Measurements from ENCODE around the gene MPI. TPM values are rescaled to one million over a fixed set of nuclear protein-coding genes. Genes with fewer than 3 reads are reported as not detected.

The MPI gene
- total RNA-seq, 1 donor from 2014 or later: 43.3 TPM

DNA sequence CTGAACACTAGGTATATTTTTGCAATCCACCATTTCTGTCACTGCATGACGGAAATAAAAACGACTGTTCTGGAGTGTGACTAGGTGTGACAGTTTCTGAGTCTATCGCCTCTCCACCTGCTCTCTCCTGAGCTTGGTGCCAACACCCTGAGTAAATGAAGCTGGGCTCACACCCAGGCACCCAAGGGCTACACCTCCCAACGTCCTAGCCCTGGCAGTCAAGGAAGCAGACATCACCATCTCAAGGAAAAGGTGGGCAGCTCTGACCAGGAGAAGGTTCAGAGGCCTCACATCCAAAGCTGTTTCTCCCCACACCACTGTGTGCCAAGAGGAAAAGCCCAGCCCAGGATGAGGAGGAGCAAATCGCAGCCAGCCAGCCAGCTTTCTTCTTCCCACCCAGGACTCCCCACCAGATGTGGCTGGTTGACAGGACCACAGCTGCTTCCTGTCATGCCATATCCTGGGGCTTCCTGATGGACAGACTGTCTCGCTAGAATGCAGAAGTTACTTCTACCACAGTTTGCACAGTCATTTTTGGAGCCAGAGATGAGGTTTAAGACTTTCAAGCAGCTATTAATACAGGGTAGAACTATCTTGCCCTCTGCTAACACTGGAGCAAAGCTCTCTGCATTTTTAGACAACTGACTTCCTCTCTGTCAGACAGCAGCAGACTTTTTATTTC is 20.0 kb upstream of the MPI start:
- H3K4me3 Mint-ChIP-seq: peak overlapping the region; percentile 55
- H3K4me1 Mint-ChIP-seq: peaks cover 40% of the 10 kb centered on the region
- H3K27ac Mint-ChIP-seq: peak overlapping the region; percentile 66
- peaks cover 16% of the 10 kb centered on the region for H3K36me3 Mint-ChIP-seq
- H3K27me3 Mint-ChIP-seq (ENCODE audit: low read depth): no peaks in the 10 kb centered on the region
- no peak for DNase-seq (ENCODE audit: low spot score in 2 of 2, unreplicated experiment in 2 of 2)
- TF ChIP-seq, protein P1, sequence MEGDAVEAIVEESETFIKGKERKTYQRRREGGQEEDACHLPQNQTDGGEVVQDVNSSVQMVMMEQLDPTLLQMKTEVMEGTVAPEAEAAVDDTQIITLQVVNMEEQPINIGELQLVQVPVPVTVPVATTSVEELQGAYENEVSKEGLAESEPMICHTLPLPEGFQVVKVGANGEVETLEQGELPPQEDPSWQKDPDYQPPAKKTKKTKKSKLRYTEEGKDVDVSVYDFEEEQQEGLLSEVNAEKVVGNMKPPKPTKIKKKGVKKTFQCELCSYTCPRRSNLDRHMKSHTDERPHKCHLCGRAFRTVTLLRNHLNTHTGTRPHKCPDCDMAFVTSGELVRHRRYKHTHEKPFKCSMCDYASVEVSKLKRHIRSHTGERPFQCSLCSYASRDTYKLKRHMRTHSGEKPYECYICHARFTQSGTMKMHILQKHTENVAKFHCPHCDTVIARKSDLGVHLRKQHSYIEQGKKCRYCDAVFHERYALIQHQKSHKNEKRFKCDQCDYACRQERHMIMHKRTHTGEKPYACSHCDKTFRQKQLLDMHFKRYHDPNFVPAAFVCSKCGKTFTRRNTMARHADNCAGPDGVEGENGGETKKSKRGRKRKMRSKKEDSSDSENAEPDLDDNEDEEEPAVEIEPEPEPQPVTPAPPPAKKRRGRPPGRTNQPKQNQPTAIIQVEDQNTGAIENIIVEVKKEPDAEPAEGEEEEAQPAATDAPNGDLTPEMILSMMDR (IDR thresholded peaks at IDR 0.05; ENCODE audit: unreplicated experiment): no peak
- peaks cover 4% of the 10 kb centered on the region for H3K9me3 Mint-ChIP-seq

GRCh38 chr15:74870436-74871215 is 19.2 kb upstream of the MPI start:
- peak overlapping the region; percentile 66 for H3K27ac Mint-ChIP-seq
- peaks cover 14% of the 10 kb centered on the region for H3K36me3 Mint-ChIP-seq
- DNase-seq (ENCODE audit: low spot score in 2 of 2, unreplicated experiment in 2 of 2): no peak
- H3K4me3 Mint-ChIP-seq: peak overlapping the region; percentile 55
- H3K9me3 Mint-ChIP-seq: peaks cover 8% of the 10 kb centered on the region
- TF ChIP-seq, protein P1 (IDR thresholded peaks at IDR 0.05; ENCODE audit: unreplicated experiment): no peak
- H3K27me3 Mint-ChIP-seq (ENCODE audit: low read depth): no peaks in the 10 kb centered on the region
- peaks cover 38% of the 10 kb centered on the region for H3K4me1 Mint-ChIP-seq

DNA sequence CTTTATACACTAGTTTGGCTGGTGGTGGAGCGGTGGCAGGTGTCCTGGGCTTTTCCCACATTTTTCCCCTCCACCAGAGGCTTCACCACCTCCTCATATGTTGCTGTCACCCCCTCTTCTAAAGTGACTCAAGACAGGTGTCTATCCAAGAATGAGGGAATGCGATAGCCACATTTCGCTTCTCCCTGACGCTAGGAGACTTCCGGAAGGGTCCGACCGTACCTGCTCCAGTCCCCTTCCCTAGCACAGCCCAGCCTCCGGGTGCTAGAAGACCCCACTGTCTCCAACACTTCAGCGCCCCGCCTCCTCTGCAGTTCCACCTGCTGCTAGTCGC is 17.2 kb upstream of the MPI start:
- peaks cover 30% of the 10 kb centered on the region for H3K4me1 Mint-ChIP-seq
- H3K4me3 Mint-ChIP-seq: peak overlapping the region; percentile 88
- peaks cover 7% of the 10 kb centered on the region for H3K36me3 Mint-ChIP-seq
- H3K27ac Mint-ChIP-seq: peak overlapping the region; percentile 98
- DNase-seq (ENCODE audit: low spot score in 2 of 2, unreplicated experiment in 2 of 2): no peak
- H3K27me3 Mint-ChIP-seq (ENCODE audit: low read depth): peaks cover 2% of the 10 kb centered on the region
- TF ChIP-seq, protein P1 (IDR thresholded peaks at IDR 0.05; ENCODE audit: unreplicated experiment): no peak
- peaks cover 8% of the 10 kb centered on the region for H3K9me3 Mint-ChIP-seq

DNA sequence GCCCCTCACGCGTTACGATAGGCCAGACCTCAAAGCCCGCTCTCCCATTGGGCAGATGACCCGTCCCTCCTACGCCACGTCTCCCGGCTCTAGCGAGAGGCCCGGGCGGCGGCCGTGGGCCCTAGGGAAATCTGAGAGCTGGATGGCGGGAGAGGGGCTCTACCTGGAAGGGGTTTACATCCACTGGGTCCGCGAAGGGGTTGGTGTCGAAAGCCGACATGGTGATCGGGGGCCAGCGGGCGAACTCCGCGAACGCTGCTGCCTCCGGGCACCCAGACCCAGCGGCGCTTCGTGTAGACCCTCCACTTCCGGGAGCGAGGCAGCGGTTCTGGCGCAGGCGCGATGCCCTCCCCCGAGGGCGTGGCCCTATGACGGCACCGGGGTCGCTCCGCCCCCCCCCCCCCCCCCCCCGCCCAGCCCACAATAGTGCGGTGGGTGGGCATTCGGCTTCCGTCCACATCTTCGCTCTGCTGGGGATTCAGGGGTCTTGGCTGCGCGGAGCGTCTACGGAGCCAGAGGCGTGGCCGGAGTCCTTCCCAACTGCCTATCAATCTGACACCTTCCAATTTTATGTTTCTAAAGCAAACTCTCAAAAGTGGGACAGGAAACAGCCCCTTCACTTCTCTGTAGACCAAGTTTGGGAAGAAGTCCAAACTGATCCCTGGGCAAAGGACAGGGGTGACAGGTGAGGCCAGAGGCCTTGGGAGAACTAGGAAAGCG is 16.6 kb upstream of the MPI start, which contains the start of gene SCAMP2:
Gene SCAMP2 (minus strand): TSS at position 330 of the 720 bp plus-strand sequence. CDS start 110 bp downstream, at position 220.
- TF ChIP-seq, protein P1 (IDR thresholded peaks at IDR 0.05; ENCODE audit: unreplicated experiment): no peak
- Mint-ChIP-seq H3K4me3 (peak within 1 kb of the TSS; percentile 88), H3K36me3 (peaks cover 2% of the 10 kb centered on the region), H3K27ac (peak within 1 kb of the TSS; percentile 98), H3K9me3 (peaks cover 4% of the 10 kb centered on the region), H3K4me1 (peaks cover 30% of the 10 kb centered on the region), H3K27me3 (ENCODE audit: low read depth) (peaks cover 2% of the 10 kb centered on the region)
- peak; percentile 90 to 93 for DNase-seq (ENCODE audit: low spot score in 2 of 2, unreplicated experiment in 2 of 2)

DNA sequence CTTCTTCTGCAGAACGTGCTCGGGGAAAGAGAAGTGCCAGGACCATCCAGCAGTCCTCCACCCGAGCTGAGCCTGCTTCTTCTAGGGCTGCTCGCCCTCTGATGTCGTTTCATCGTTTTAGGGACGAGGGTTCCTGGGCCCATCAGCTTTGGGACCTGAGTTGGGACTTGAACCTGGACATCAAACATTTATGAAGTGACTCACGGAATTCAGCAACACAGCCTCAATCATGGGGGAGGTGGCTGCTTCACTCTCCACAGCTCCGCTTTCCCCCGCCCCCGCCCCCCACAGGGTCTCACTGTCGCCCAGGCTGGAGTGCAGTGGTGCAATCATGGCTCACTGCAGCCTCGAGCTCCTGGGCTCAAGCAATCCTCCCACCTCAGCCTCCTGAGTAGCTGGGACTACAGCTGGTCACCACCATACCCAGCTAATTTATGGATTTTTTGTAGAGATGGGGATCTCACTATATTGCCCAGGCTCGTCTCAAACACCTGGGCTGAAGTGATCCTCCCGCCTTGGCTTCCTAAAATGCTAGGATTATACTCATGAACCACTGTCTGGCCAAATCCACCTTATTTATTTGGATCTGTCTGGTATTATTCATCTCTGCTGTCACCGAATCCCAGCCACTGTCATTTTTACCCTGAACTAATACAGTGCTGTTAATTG is 16.0 kb upstream of the MPI start:
- DNase-seq (ENCODE audit: low spot score in 2 of 2, unreplicated experiment in 2 of 2): no peak

More for the DNA sequence above, 16.0 kb upstream of the MPI start:
- Mint-ChIP-seq H3K27me3 (ENCODE audit: low read depth) (peaks cover 2% of the 10 kb centered on the region), H3K36me3 (no peaks in the 10 kb centered on the region), H3K4me3 (peak overlapping the region; percentile 88), H3K4me1 (peaks cover 30% of the 10 kb centered on the region), H3K9me3 (peaks cover 4% of the 10 kb centered on the region), H3K27ac (peak overlapping the region; percentile 87)
- TF ChIP-seq, protein P1 (IDR thresholded peaks at IDR 0.05; ENCODE audit: unreplicated experiment): no peak
